ENCODE results near the gene KCNQ1. TPM values are rescaled to one million over a fixed set of nuclear protein-coding genes. Genes with fewer than 3 reads are reported as not detected.

Gene KCNQ1
- total RNA-seq, 1 experiment from 2014 or later = 10.7 TPM

DNA sequence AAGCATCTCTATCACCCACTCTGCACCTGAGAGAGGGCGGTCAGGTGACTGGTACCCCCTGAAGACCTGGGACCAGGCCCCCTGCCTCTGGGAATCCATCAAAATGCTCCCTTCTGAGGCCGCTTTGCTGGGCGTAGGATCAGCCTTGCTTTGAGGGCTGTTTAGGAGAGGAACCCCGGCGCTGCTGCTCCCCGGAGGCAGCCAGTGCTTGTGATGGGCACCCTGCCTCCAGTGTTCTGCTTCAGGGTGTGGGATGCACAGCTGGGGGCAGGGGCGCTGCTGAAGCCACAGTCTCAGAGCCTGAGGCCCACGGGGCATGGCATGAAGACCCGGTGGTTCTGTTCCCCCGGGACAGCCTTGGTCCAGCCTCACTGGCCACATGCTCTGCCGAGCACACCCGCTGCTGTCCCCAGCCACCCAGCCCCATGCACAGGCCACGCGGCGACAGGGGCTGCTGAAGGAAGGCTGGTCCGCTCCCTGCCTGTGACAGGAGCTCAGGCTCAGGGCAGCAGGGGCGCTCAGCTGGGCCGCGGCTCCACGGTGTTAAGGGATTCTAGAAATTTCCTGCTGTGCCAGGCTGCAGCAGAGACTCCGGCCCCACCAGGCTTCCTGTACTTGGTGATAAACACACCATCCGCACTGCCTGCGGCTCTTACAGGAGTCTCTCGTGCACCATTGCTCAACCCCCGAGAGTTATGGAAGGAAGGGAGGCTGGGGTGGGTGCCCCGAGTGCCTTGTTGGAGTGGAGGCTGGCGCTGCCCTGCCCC lies 91.0 kb downstream of the KCNQ1 start:
- Histone ChIP-seq H4K20me1 (ENCODE audit: insufficient read depth) (no peaks in the 10 kb centered on the region), H3K27me3 (ENCODE audit: insufficient read depth, low read length) (no peaks in the 10 kb centered on the region), H3K9ac (ENCODE audit: low read length) (no peak overlapping the region), H2AFZ (ENCODE audit: low read depth, low read length, poor library complexity, severe bottlenecking) (no peak overlapping the region), H3K79me2 (ENCODE audit: insufficient read depth, low read length) (no peaks in the 10 kb centered on the region), H3K36me3 (ENCODE audit: control insufficient read depth in 1 of 2, insufficient read depth in 2 of 2, low read length in 2 of 2) (no peaks in the 10 kb centered on the region), H3K9me2 (ENCODE audit: insufficient read depth) (no peaks in the 10 kb centered on the region), H3K4me1 (ENCODE audit: control insufficient read depth in 1 of 2, insufficient read depth in 2 of 2, low read length in 2 of 2) (peaks cover 24 to 32% of the 10 kb centered on the region in 2 experiments), H3K4me2 (ENCODE audit: low read length) (no peak overlapping the region), H3K4me3 (replicated peaks in 1 of 2; ENCODE audit: low read depth in 1 of 2, low read length in 2 of 2) (no peak overlapping the region), H3K27ac (ENCODE audit: low read depth, low read length) (no peak overlapping the region; the same call in 1 of the 2 replicates), H3K9me3 (ENCODE audit: control insufficient read depth in 1 of 2, insufficient read depth in 1 of 2, low read depth in 1 of 2, low read length in 2 of 2) (no peaks in the 10 kb centered on the region)
- ATAC-seq (no peak), DNase-seq (ENCODE audit: low read depth, low spot score) (no peak)
- ChIA-PET RAD21 (ENCODE audit: low non-redundant PET in 1 of 2, low total read pairs in 2 of 2, uncharacterized antibody in 2 of 2, unreplicated experiment in 2 of 2) (interaction anchor here in 1 of 2 experiments (4.9 kb wide), 1 partner anchor 356 kb away, joined by 47 read pairs; no protein-coding TSS in a partner anchor), POLR2A (interaction anchor here (4.5 kb wide), 1 partner anchor 356 kb away, joined by 25 read pairs; no protein-coding TSS in a partner anchor), CTCF (interaction anchor here (5.4 kb wide), 1 partner anchor 352 kb away, joined by 337 read pairs; the partner anchor contains the start of gene CDKN1C)
- intact Hi-C loops (cut with micrococcal nuclease) = loop anchor here (10.0 kb wide), 1 partner anchor 341 kb away; no protein-coding TSS in a partner anchor
- BruUV-seq (replicated peaks) = no TSS peak
- TF ChIP-seq ELF1 (IDR thresholded peaks at IDR 0.05; ENCODE audit: borderline replicate concordance, low read depth) (no peak), JUND (IDR thresholded peaks at IDR 0.05) (no peak), POLR2AphosphoS5 (IDR thresholded peaks at IDR 0.05; ENCODE audit: low read depth, low read length) (no peak), SIN3A (IDR thresholded peaks at IDR 0.05; ENCODE audit: low read depth) (no peak), CTCF (IDR thresholded peaks at IDR 0.05 in 2 of 3, conservative IDR thresholded peaks at IDR 0.05 in 1 of 3; ENCODE audit: borderline replicate concordance in 1 of 3, insufficient read depth in 1 of 3, low read depth in 2 of 3, low read length in 2 of 3) (no peak), EZH2phosphoT487 (IDR thresholded peaks at IDR 0.05; ENCODE audit: borderline replicate concordance) (no peak), POLR2A (IDR thresholded peaks at IDR 0.05; ENCODE audit: borderline replicate concordance, extremely low read depth, insufficient read depth, insufficient read length) (no peak), FOSL1 (IDR thresholded peaks at IDR 0.05; ENCODE audit: low read depth) (no peak), EZH2 (IDR thresholded peaks at IDR 0.05) (no peak), SRF (IDR thresholded peaks at IDR 0.05; ENCODE audit: low read depth) (no peak), TCF7L2 (IDR thresholded peaks at IDR 0.05; ENCODE audit: borderline replicate concordance, extremely low read depth, insufficient read depth, insufficient read length) (no peak), EGR1 (IDR thresholded peaks at IDR 0.05; ENCODE audit: low read depth) (no peak), CBX3 (IDR thresholded peaks at IDR 0.05; ENCODE audit: low read depth) (no peak), SP1 (IDR thresholded peaks at IDR 0.05; ENCODE audit: low read depth) (no peak), YY1 (IDR thresholded peaks at IDR 0.05; ENCODE audit: extremely low read depth, insufficient replicate concordance, low read depth, low read length) (no peak), ZNF274 (IDR thresholded peaks at IDR 0.05; ENCODE audit: low read depth, low read length) (no peak), RAD21 (IDR thresholded peaks at IDR 0.05; ENCODE audit: low read depth) (no peak)
- TF ChIP-seq, protein P1, sequence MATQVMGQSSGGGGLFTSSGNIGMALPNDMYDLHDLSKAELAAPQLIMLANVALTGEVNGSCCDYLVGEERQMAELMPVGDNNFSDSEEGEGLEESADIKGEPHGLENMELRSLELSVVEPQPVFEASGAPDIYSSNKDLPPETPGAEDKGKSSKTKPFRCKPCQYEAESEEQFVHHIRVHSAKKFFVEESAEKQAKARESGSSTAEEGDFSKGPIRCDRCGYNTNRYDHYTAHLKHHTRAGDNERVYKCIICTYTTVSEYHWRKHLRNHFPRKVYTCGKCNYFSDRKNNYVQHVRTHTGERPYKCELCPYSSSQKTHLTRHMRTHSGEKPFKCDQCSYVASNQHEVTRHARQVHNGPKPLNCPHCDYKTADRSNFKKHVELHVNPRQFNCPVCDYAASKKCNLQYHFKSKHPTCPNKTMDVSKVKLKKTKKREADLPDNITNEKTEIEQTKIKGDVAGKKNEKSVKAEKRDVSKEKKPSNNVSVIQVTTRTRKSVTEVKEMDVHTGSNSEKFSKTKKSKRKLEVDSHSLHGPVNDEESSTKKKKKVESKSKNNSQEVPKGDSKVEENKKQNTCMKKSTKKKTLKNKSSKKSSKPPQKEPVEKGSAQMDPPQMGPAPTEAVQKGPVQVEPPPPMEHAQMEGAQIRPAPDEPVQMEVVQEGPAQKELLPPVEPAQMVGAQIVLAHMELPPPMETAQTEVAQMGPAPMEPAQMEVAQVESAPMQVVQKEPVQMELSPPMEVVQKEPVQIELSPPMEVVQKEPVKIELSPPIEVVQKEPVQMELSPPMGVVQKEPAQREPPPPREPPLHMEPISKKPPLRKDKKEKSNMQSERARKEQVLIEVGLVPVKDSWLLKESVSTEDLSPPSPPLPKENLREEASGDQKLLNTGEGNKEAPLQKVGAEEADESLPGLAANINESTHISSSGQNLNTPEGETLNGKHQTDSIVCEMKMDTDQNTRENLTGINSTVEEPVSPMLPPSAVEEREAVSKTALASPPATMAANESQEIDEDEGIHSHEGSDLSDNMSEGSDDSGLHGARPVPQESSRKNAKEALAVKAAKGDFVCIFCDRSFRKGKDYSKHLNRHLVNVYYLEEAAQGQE (IDR thresholded peaks at IDR 0.05; ENCODE audit: low read depth) = no peak
- TF ChIP-seq, protein P2, sequence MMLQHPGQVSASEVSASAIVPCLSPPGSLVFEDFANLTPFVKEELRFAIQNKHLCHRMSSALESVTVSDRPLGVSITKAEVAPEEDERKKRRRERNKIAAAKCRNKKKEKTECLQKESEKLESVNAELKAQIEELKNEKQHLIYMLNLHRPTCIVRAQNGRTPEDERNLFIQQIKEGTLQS (IDR thresholded peaks at IDR 0.05) = no peak
- TF ChIP-seq, protein P3, sequence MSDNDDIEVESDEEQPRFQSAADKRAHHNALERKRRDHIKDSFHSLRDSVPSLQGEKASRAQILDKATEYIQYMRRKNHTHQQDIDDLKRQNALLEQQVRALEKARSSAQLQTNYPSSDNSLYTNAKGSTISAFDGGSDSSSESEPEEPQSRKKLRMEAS (IDR thresholded peaks at IDR 0.05) = no peak
